ENCODE results near the gene GMPPB.
A peak's percentile ranks its signal among the peaks of the same experiment; 100 is the strongest.
"Not testable (repeated sequence)": the region's sequence is repeated elsewhere in the genome, so short reads cannot be mapped to it uniquely, and the experiment has no call there.

Gene GMPPB

DNA sequence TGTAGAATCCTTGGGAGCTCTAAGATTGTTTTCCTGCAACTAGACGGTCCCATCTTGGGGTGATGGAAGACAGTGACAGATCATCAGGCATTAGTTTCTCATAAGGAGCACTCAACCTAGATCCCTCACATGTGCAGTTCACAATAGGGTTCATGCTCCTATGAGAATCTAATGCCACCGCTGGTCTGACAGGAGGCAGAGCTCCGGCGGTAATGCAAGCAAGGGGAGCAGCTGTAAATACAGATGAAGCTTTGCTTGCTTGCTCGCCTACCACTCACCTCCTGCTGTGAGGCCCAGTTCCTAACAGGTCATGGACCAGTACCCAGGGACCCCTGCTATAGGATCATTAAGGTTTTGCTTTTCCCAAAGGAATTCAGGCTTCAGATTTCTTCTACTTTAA lies 25.1 kb upstream of the GMPPB start:
- H3K27ac Mint-ChIP-seq, result peak overlapping the region in 1 of 2 donors; percentile 55
- H3K9me3 Mint-ChIP-seq; ATAC-seq (replicated peaks); H3K4me3 Mint-ChIP-seq; DNase-seq; H3K27me3 Mint-ChIP-seq: not testable (repeated sequence)
- H3K4me1 Mint-ChIP-seq (ENCODE audit: low read depth in 2 of 2), result peaks cover 11 to 26% of the 10 kb centered on the region in 2 donors
- peaks cover 23% of the 10 kb centered on the region for H3K36me3 Mint-ChIP-seq (ENCODE audit: insufficient read depth)

DNA sequence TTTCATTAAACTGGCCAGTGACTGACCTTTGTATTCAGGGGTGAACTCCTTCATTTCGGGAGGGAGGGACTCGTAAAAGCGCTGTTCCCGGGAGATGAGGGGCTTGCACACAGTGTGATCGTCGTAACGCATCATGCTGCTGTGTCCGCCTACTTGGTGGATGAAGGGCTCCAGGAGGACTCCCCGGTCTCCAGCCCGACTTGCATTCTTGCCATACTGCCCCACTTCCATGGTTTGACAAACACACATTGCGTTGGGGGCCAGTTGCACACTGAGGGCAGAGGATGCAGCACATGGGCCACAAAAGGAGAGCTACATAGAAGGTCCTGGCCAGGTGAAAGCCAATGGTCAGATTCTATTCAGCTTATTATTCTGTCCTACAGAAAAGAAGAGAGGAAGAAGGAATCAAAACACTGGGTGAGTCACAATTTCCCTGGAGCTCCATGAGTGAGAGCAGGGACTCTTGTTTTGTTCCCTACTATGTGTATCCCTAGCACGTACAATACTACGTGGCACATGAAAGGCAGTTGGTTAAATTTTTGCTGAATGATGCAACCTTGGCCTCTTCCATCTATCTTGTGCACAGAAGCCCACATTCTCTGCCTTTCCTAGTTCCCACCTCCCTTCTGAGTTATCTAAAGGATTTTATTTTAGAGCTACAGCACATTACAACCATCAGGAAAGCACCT lies 24.2 kb upstream of the GMPPB start:
- DNase-seq, result no peak
- Mint-ChIP-seq H3K27ac (peak overlapping the region in 1 of 2 donors; percentile 62), H3K4me3 (no peak overlapping the region), H3K9me3 (no peaks in the 10 kb centered on the region), H3K4me1 (ENCODE audit: low read depth in 2 of 2) (peaks cover 9 to 20% of the 10 kb centered on the region in 2 donors), H3K27me3 (no peaks in the 10 kb centered on the region), H3K36me3 (ENCODE audit: insufficient read depth) (peaks cover 29% of the 10 kb centered on the region)
- no peak for ATAC-seq (replicated peaks)

DNA sequence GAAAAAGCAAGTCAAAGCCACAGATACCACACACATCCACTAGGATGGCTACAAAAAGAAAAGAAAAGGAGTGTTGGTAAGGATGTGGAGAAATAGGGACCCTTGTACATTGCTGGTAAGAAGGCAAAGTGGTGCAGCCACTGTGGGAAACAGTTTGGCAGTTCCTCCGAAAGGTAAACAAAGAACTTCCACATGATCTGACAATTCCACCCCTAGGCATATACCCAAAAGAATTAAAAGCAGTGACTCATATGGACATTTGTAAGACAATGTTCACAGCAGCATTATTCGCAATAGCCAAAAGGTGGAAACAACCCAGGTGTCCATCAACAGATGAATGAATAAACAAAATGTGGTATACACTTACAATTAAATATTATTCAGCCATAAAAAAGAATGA lies 22.2 kb upstream of the GMPPB start:
- Mint-ChIP-seq H3K4me1 (ENCODE audit: low read depth in 2 of 2) (peaks cover 8 to 18% of the 10 kb centered on the region in 2 donors), H3K9me3 (no peaks in the 10 kb centered on the region), H3K27ac (no peak overlapping the region), H3K36me3 (ENCODE audit: insufficient read depth) (peaks cover 28% of the 10 kb centered on the region), H3K4me3 (no peak overlapping the region), H3K27me3 (no peaks in the 10 kb centered on the region)
- ATAC-seq (replicated peaks), result no peak
- no peak for DNase-seq

DNA sequence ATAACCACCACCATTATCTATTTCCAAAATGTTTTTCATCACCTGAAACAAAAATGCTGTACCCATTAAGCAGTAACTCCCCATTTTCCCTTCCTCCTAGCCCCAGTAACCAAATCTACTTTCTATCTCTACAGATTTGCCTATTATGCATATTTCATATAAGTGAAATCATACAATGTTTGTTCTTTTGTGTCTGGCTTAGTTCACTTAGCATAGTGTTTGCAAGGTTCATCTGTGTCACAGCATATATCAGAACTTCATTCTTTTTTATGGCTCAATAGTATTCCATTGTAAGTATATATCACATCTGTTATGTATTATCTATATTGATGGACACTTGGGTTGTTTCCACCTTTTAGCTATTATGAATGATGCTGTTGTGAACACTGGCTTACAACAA lies 16.7 kb upstream of the GMPPB start:
- Mint-ChIP-seq H3K4me3 (no peak overlapping the region), H3K27me3 (no peaks in the 10 kb centered on the region), H3K27ac (peak overlapping the region in 1 of 2 donors; percentile 35), H3K4me1 (ENCODE audit: low read depth in 2 of 2) (peaks cover 4 to 7% of the 10 kb centered on the region in 2 donors), H3K36me3 (ENCODE audit: insufficient read depth) (peaks cover 50% of the 10 kb centered on the region), H3K9me3 (no peaks in the 10 kb centered on the region)
- no peak for DNase-seq
- ATAC-seq (replicated peaks), result no peak

GRCh38 chr3:49738067-49738713 lies 14.4 kb upstream of the GMPPB start:
- Mint-ChIP-seq H3K27me3 (no peaks in the 10 kb centered on the region), H3K27ac (no peak overlapping the region), H3K36me3 (ENCODE audit: insufficient read depth) (peaks cover 42% of the 10 kb centered on the region), H3K4me3 (no peak overlapping the region), H3K9me3 (no peaks in the 10 kb centered on the region), H3K4me1 (ENCODE audit: low read depth in 2 of 2) (peaks cover 0 to 2% of the 10 kb centered on the region in 2 donors)
- no peak for DNase-seq
- no peak for ATAC-seq (replicated peaks)

GRCh38 chr3:49734752-49735151 lies 11.0 kb upstream of the GMPPB start:
- ATAC-seq (replicated peaks) (no peak), DNase-seq (no peak)
- Mint-ChIP-seq H3K36me3 (ENCODE audit: insufficient read depth) (peaks cover 65% of the 10 kb centered on the region), H3K27ac (no peak overlapping the region), H3K9me3 (no peaks in the 10 kb centered on the region), H3K27me3 (no peaks in the 10 kb centered on the region), H3K4me3 (no peak overlapping the region), H3K4me1 (ENCODE audit: low read depth in 2 of 2) (peaks cover 0 to 2% of the 10 kb centered on the region in 2 donors)

- no peaks in the 10 kb centered on the region for H3K9me3 Mint-ChIP-seq
- H3K27ac Mint-ChIP-seq, result no peak overlapping the region
- DNase-seq, result no peak
- no peaks in the 10 kb centered on the region for H3K27me3 Mint-ChIP-seq
- peaks cover 61% of the 10 kb centered on the region for H3K36me3 Mint-ChIP-seq (ENCODE audit: insufficient read depth)
- no peak for ATAC-seq (replicated peaks)
- H3K4me3 Mint-ChIP-seq, result no peak overlapping the region
- peaks cover 0 to 2% of the 10 kb centered on the region in 2 donors for H3K4me1 Mint-ChIP-seq (ENCODE audit: low read depth in 2 of 2)
Measured at GRCh38 chr3:49733551-49733950, 9.8 kb upstream of the GMPPB start.

GRCh38 chr3:49732597-49732996 lies 8.8 kb upstream of the GMPPB start:
- no peak for ATAC-seq (replicated peaks)

GRCh38 chr3:49729966-49730609 lies 6.3 kb upstream of the GMPPB start:
- Mint-ChIP-seq H3K27ac (peak overlapping the region in 1 of 2 donors; percentile 26), H3K9me3 (no peaks in the 10 kb centered on the region)

More at GRCh38 chr3:49732597-49732996, 8.8 kb upstream of the GMPPB start:
- H3K4me1 Mint-ChIP-seq (ENCODE audit: low read depth in 2 of 2), result peaks cover 0 to 2% of the 10 kb centered on the region in 2 donors
- H3K36me3 Mint-ChIP-seq (ENCODE audit: insufficient read depth), result peaks cover 54% of the 10 kb centered on the region
- no peaks in the 10 kb centered on the region for H3K27me3 Mint-ChIP-seq
- H3K27ac Mint-ChIP-seq, result peak overlapping the region in 1 of 2 donors; percentile 16
- DNase-seq, result no peak
- H3K9me3 Mint-ChIP-seq, result no peaks in the 10 kb centered on the region
- no peak overlapping the region for H3K4me3 Mint-ChIP-seq

DNA sequence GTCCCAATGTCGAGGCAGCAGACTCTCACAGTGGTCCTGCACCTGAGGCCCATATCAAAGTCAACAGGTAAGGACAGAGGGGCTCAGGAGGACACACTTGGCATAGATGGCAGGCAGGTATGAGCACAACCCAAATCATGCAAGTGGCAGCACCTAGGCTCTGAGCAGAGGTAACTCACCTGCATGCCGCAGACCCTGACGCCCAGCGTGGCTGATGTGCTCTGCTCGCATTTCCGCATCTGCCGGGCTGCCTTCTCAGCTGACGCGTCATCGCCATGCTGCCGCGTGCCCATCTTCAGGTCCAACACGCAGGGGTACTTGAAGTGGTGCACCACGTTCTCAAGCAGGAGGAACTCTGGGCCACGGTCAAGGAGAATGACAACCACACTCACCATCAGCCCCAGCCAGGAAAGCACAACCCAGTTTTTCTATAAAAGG lies 4.2 kb upstream of the GMPPB start:
- H3K4me3 Mint-ChIP-seq, result no peak overlapping the region
- peaks cover 45% of the 10 kb centered on the region for H3K36me3 Mint-ChIP-seq (ENCODE audit: insufficient read depth)
- H3K9me3 Mint-ChIP-seq, result no peaks in the 10 kb centered on the region
- peaks cover 10 to 12% of the 10 kb centered on the region in 2 donors for H3K4me1 Mint-ChIP-seq (ENCODE audit: low read depth in 2 of 2)
- H3K27me3 Mint-ChIP-seq, result no peaks in the 10 kb centered on the region
- H3K27ac Mint-ChIP-seq, result no peak overlapping the region
- ATAC-seq (replicated peaks) (no peak), DNase-seq (no peak)

More at GRCh38 chr3:49729966-49730609, 6.3 kb upstream of the GMPPB start:
- ATAC-seq (replicated peaks) (no peak), DNase-seq (no peak)
- no peak overlapping the region for H3K4me3 Mint-ChIP-seq
- H3K36me3 Mint-ChIP-seq (ENCODE audit: insufficient read depth), result peaks cover 40% of the 10 kb centered on the region
- H3K4me1 Mint-ChIP-seq (ENCODE audit: low read depth in 2 of 2), result no peaks in the 10 kb centered on the region
- no peaks in the 10 kb centered on the region for H3K27me3 Mint-ChIP-seq

- H3K4me3 Mint-ChIP-seq, result no peak overlapping the region
- no peaks in the 10 kb centered on the region for H3K27me3 Mint-ChIP-seq
- H3K27ac Mint-ChIP-seq, result no peak overlapping the region
- H3K4me1 Mint-ChIP-seq (ENCODE audit: low read depth in 2 of 2), result peaks cover 15 to 16% of the 10 kb centered on the region in 2 donors
- no peaks in the 10 kb centered on the region for H3K9me3 Mint-ChIP-seq
- DNase-seq, result no peak
- no peak for ATAC-seq (replicated peaks)
- peaks cover 45% of the 10 kb centered on the region for H3K36me3 Mint-ChIP-seq (ENCODE audit: insufficient read depth)
Measured at GRCh38 chr3:49727154-49727923, 3.6 kb upstream of the GMPPB start.

DNA sequence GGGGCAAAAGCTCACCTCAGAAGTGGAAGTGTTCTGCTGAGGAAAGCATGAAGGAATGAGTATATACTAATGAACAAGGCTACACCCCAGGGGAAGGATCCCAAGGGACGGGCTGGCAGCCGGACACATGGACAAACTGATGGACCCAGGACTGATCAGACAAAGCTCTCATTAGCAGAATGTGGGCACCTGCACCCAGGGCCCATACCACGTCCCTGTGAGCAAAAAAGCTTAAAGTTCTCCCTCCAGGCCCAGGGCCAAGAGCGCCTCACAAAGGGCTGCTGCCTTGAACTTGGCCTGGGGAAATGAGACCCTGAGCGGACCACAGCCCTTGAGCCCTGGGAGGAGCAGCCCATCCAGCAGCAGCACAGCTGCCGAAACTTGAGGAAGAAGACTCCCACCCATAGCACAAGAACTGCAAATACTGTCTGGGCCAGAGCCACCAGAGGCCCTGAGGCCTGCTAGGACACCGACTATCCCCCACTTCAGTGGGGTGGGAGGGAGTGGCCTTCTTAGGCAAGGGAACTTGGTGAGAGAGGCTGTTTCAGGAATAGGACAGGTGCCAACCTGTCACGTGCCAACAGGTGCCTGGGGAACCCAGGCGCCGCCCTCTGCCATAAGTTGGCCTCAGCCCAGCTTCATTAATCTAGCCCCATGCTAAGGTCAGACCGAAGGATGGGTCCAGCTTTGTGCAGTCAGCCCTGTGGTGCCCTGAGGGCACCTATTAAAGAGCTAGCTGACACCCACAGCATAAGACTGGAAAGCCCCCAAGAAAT lies 2.3 kb upstream of the GMPPB start:
- Mint-ChIP-seq H3K27me3 (no peaks in the 10 kb centered on the region), H3K9me3 (no peaks in the 10 kb centered on the region), H3K36me3 (ENCODE audit: insufficient read depth) (peaks cover 41% of the 10 kb centered on the region), H3K27ac (peak overlapping the region; percentile 95 to 99), H3K4me3 (no peak overlapping the region), H3K4me1 (ENCODE audit: low read depth in 2 of 2) (peaks cover 16 to 23% of the 10 kb centered on the region in 2 donors)
- no peak for DNase-seq
- no peak for ATAC-seq (replicated peaks)

Data from effector memory CD8-positive, alpha-beta T cell (primary cell).